K562 (cell line): ENCODE measurements around the gene BAIAP3. TPM values are rescaled to one million over a fixed set of nuclear protein-coding genes. Genes with fewer than 3 reads are reported as not detected.
A peak's percentile ranks its signal among the peaks of the same experiment; 100 is the strongest.

Experiments used
- ATAC-seq: fragments of 200-7000 bp; cut with Tn5 transposase; 3 replicates; pipeline ENCODE4 v1.9.1; 2020; ENCODE audit warnings: moderate library complexity
- BruUV-seq: library from RNA; stranded (reverse); fragments of 400-500 nt; replicated peaks from 2 replicates; lab custom pipeline; 2021; lab: Mats Ljungman, UMichigan
- CTCF ChIA-PET: fragments of 300-600 bp; formaldehyde crosslinking; extraction: SDS; loops from one replicate; lab custom pipeline; 2021; ENCODE audit warnings: low intra/inter-chr PET ratio; lab: Yijun Ruan, JAX
- POLR2A ChIA-PET: fragments of 300-600, 350-650 bp; sonication (Branson Sonifier 250); formaldehyde crosslinking; extraction: SDS; loops from one replicate; lab custom pipeline; 2021; ENCODE audit warnings: antibody characterized with exemption, inconsistent platforms; lab: Yijun Ruan, JAX
- DNase-seq, 4 experiments: peaks; one replicate each; pipeline versions ENCODE4 v3.0.0 to v3.0.0-alpha.2; 2011 to 2018; ENCODE audit warnings: low spot score in 3 of 4, mixed read lengths in 3 of 4; ENCODE audit errors: extremely low read depth in 1 of 4
- FAIRE-seq: peaks from 2 replicates; lab custom pipeline; 2011; peaks lifted over from hg19 to GRCh38; lab: Jason Lieb, UNC
- H2AFZ ChIP-seq: 2 replicates; pipeline ENCODE4 v1.6.0; 2011; ENCODE audit warnings: low read depth, low read length, control low read depth, inconsistent platforms
- H3K27ac ChIP-seq: fragments of 200-600 bp; 3 replicates; pipeline ENCODE4 v1.8.0; 2011; ENCODE audit warnings: low read depth, mild to moderate bottlenecking, control low read depth, inconsistent platforms, low read length, moderate library complexity, mixed read lengths; ENCODE audit errors: extremely low read depth
- H3K27me3 ChIP-seq, 2 experiments: fragments of 300-600 bp in 1 of 2; 2 replicates in 1 of 2; 3 replicates in 1 of 2; pipeline versions ENCODE4 v1.6.0 to v1.8.0; 2011; ENCODE audit warnings: inconsistent platforms in 2 of 2, low read length in 2 of 2, mild to moderate bottlenecking in 1 of 2, mixed read lengths in 1 of 2, moderate library complexity in 1 of 2; ENCODE audit not compliant: control insufficient read depth in 2 of 2, insufficient read depth in 2 of 2
- H3K36me3 ChIP-seq: fragments of 300-600 bp; 3 replicates; pipeline ENCODE4 v1.8.0; 2011; ENCODE audit warnings: mild to moderate bottlenecking, low read length, inconsistent platforms; ENCODE audit not compliant: control insufficient read depth, insufficient read depth
- H3K4me1 ChIP-seq, 2 experiments: fragments of 200-600 bp in 1 of 2; replicated peaks in 1 of 2; 2 replicates in 1 of 2; 3 replicates in 1 of 2; pipeline versions ENCODE4 v1.5.1 to v1.8.0; 2011; ENCODE audit warnings: inconsistent platforms in 2 of 2, low read length in 2 of 2, mild to moderate bottlenecking in 1 of 2, mixed read lengths in 1 of 2, moderate library complexity in 1 of 2; ENCODE audit not compliant: control insufficient read depth in 2 of 2, insufficient read depth in 2 of 2
- H3K4me2 ChIP-seq: 2 replicates; pipeline ENCODE4 v1.6.1; 2011; ENCODE audit warnings: low read length, control low read depth, inconsistent platforms, mixed read lengths; ENCODE audit not compliant: insufficient read depth
- H3K4me3 ChIP-seq: fragments of 200-600 bp; sonication (generic), shearing (Covaris generic); 2 replicates; pipeline ENCODE4 v1.5.1; 2016; ENCODE audit warnings: control low read depth, inconsistent platforms
- H3K79me2 ChIP-seq: fragments of 200-600 bp; 3 replicates; pipeline ENCODE4 v1.8.0; 2011; ENCODE audit warnings: low read length, inconsistent platforms; ENCODE audit not compliant: control insufficient read depth, insufficient read depth
- H3K9ac ChIP-seq, 2 experiments: 2 replicates each; pipeline versions ENCODE4 v1.6.0 to v1.6.1; 2011; ENCODE audit warnings: low read depth in 2 of 2, low read length in 2 of 2, control low read depth in 1 of 2, inconsistent platforms in 1 of 2, mild to moderate bottlenecking in 1 of 2, mixed read lengths in 1 of 2; ENCODE audit not compliant: insufficient read depth in 1 of 2
- H3K9me1 ChIP-seq: one replicate; pipeline ENCODE4 v1.6.0; 2011; ENCODE audit warnings: inconsistent platforms, mild to moderate bottlenecking, low read length, moderate library complexity; ENCODE audit not compliant: control insufficient read depth, insufficient read depth
- H3K9me3 ChIP-seq: replicated peaks from 2 replicates; pipeline ENCODE4 v1.5.1; 2011; ENCODE audit warnings: low read depth, low read length, inconsistent platforms; ENCODE audit not compliant: control insufficient read depth, insufficient read depth
- H4K20me1 ChIP-seq: replicated peaks from 2 replicates; pipeline ENCODE4 v1.6.1; 2011; ENCODE audit warnings: low read length, inconsistent platforms, mixed read lengths; ENCODE audit not compliant: control insufficient read depth, insufficient read depth
- HES1 ChIP-seq: fragments of 450-650 bp; IDR thresholded peaks from 2 replicates; pipeline ENCODE4 v1.6.1; 2016; ENCODE audit warnings: low read depth, mild to moderate bottlenecking, moderate library complexity
- HNRNPUL1 ChIP-seq: fragments of 200-400 bp; formaldehyde crosslinking; IDR thresholded peaks from 2 replicates; pipeline ENCODE4 v1.6.1; 2017; ENCODE audit warnings: low read length
- KLF1 ChIP-seq: fragments of 450-650 bp; IDR thresholded peaks from 2 replicates; pipeline ENCODE4 v1.6.1; 2016; ENCODE audit warnings: missing genetic modification characterization, missing compliant biosample characterization
- MCM3 ChIP-seq: fragments of 450-650 bp; IDR thresholded peaks from 2 replicates; pipeline ENCODE4 v1.6.1; 2016
- NCOR1 ChIP-seq: fragments of 450-650 bp; IDR thresholded peaks from 2 replicates; pipeline ENCODE4 v1.6.1; 2016; ENCODE audit warnings: mild to moderate bottlenecking, moderate library complexity
- NELFE ChIP-seq: IDR thresholded peaks from 2 replicates; pipeline ENCODE4 v1.6.1; 2011; ENCODE audit warnings: mild to moderate bottlenecking; ENCODE audit not compliant: insufficient read depth, insufficient read length
- OTX1 ChIP-seq: fragments of 450-650 bp; formaldehyde crosslinking; IDR thresholded peaks from 2 replicates; pipeline ENCODE4 v1.4.0; 2022; ENCODE audit warnings: mild to moderate bottlenecking
- PBX2 ChIP-seq, 2 experiments: IDR thresholded peaks in 1 of 2; conservative IDR thresholded peaks in 1 of 2; 2 replicates each; pipeline ENCODE4 v1.6.1; 2016; ENCODE audit warnings: low read depth in 2 of 2, mild to moderate bottlenecking in 1 of 2, missing compliant biosample characterization in 1 of 2, missing genetic modification characterization in 1 of 2, moderate library complexity in 1 of 2
- SMAD2 ChIP-seq: fragments of 150-350 bp; IDR thresholded peaks from 2 replicates; pipeline ENCODE4 v1.6.1; 2014; ENCODE audit warnings: low read depth, mild to moderate bottlenecking, low read length
- TAF1 ChIP-seq: IDR thresholded peaks from 2 replicates; pipeline ENCODE4 v1.6.1; 2011; ENCODE audit warnings: mild to moderate bottlenecking, low read length, moderate library complexity; ENCODE audit not compliant: insufficient read depth, control insufficient read depth, severe bottlenecking; ENCODE audit errors: extremely low read depth
- TEAD1 ChIP-seq, 2 experiments: fragments of 450-650 bp in 1 of 2; sonication (generic) in 1 of 2; formaldehyde crosslinking; IDR thresholded peaks; 2 replicates each; pipeline versions ENCODE4 v1.4.0 to v1.8.0; 2020 to 2022; ENCODE audit warnings: mild to moderate bottlenecking in 2 of 2, missing genetic modification reagents in 1 of 2
- TFAP4 ChIP-seq: sonication (generic); formaldehyde crosslinking; IDR thresholded peaks from 2 replicates; pipeline ENCODE4 v1.8.0; 2022; ENCODE audit warnings: missing genetic modification reagents, mild to moderate bottlenecking, moderate library complexity, borderline replicate concordance
- ZBTB26 ChIP-seq: fragments of 450-650 bp; formaldehyde crosslinking; IDR thresholded peaks from 2 replicates; pipeline ENCODE4 v1.4.0; 2022; ENCODE audit warnings: missing genetic modification characterization
- ZNF696 ChIP-seq: fragments of 250-450 bp; sonication (Bioruptor Pico); conservative IDR thresholded peaks from 2 replicates; pipeline ENCODE4 v1.4.0; 2020; ENCODE audit warnings: mild to moderate bottlenecking, moderate library complexity
- WGBS: fragments of 100-300 bp; shearing (Covaris generic); methylation state at CpG from one replicate; pipeline ENCODE4 v1.1.6; 2016; ENCODE audit warnings: low coverage, mixed read lengths; ENCODE audit not compliant: insufficient coverage; ENCODE audit errors: missing lambda C conversion rate; 5-methylcytosine and 5-hydroxymethylcytosine counted together
- in situ Hi-C: fragments of 300-500 bp; cut with MboI; formaldehyde crosslinking; loops from 4 replicates; pipeline ENCODE4 v1.15.0; 2018; ENCODE audit warnings: inconsistent platforms, mixed read lengths
- intact Hi-C: fragments of 100-400 bp; cut with micrococcal nuclease; formaldehyde crosslinking; loops from 2 replicates; pipeline ENCODE4 v1.14.2; 2022
- polyA plus RNA-seq, 8 experiments: library from polyadenylated mRNA; depleted of rRNA in 4 of 8; stranded (reverse) in 5 of 8; unstranded in 3 of 8; fragments of >200 nt; fragmentation: Nextera tagmentation in 2 of 8; fragmentation: Illumina TruSeq in 1 of 8; extraction: Ambion mirVana in 2 of 8; extraction: Trizol in 1 of 8; gene quantifications; 2 replicates each; pipeline versions ENCODE4 v1.2.1 to v1.2.3, GENCODE V29; 2011 to 2014; ENCODE audit warnings: inconsistent platforms in 1 of 8, missing spikeins in 1 of 8
- total RNA-seq, 7 experiments: library from RNA; depleted of rRNA in 6 of 7; stranded (reverse); fragments of >200 nt in 6 of 7; fragmentation: Illumina TruSeq in 2 of 7; extraction: Trizol in 2 of 7; gene quantifications; 2 replicates each; pipeline versions ENCODE4 v1.2.1 to v1.2.3, GENCODE V29; 2011 to 2021; ENCODE audit warnings: low replicate concordance in 1 of 7

Gene BAIAP3
- total and polyA plus RNA-seq, 9 of the 15 experiments (the other 6 are each of a cell fraction or from before 2014, with no cell fraction given): 0.03 to 4.5 (median 0.57) TPM; not detected in 1

- TF ChIP-seq TFAP4 (CRISPR knock-in tag): peak; percentile 40; the same call in 1 of the 2 replicates
These were observed 46.0 kb downstream of the BAIAP3 start (continued) for GRCh38 chr16:1379304-1380076.

- no peaks in the 10 kb centered on the region for H3K9me3 ChIP-seq
- ATAC-seq (no peak), FAIRE-seq (peak; percentile 65), DNase-seq (no peak)
- no peaks in the 10 kb centered on the region for H3K27me3 ChIP-seq
- CTCF ChIA-PET: no interaction called here
- peaks cover 8% of the 10 kb centered on the region; the same call in 1 of the 2 replicates for H4K20me1 ChIP-seq
- peaks cover 19 to 66% of the 10 kb centered on the region in 2 experiments; a peak in 4 of 5 replicates for H3K4me1 ChIP-seq
- H3K27ac ChIP-seq: 0 out of 3 replicates have a peak overlapping the region, but pooled peaks have one; percentile 100
- peaks cover 5% of the 10 kb centered on the region for H3K9me1 ChIP-seq
- peak overlapping the region; percentile 76 for H3K4me3 ChIP-seq
- in situ Hi-C loops (no loop called here), intact Hi-C loops (no loop called here)
- H3K36me3 ChIP-seq: peaks cover 7% of the 10 kb centered on the region; the same call in 2 of the 3 replicates
- H3K79me2 ChIP-seq: peaks cover 33% of the 10 kb centered on the region
- no TSS peak for BruUV-seq
- peak overlapping the region; percentile 69 for H2AFZ ChIP-seq
- 70% methylated on average over 10 of the region's 10 CpGs for WGBS
- peak overlapping the region; percentile 74 for H3K4me2 ChIP-seq
- peak overlapping the region; percentile 37 to 86; a peak in 3 of 4 replicates for H3K9ac ChIP-seq
- POLR2A ChIA-PET: interaction anchor here (0.7 to 4.2 kb wide), 12 partner anchors 10 to 775 kb away, joined by 3 to 73 read pairs (median 5); partner anchors contain the start of genes TRAF7 and UQCC4
- TF ChIP-seq HES1 (no peak), OTX1 (no peak), KLF1 (tag) (no peak), SMAD2 (no peak), ZBTB26 (CRISPR knock-in tag) (no peak), NELFE (no peak), ZNF696 (CRISPR knock-in tag) (no peak), PBX2 (CRISPR knock-in tag; IDR thresholded peaks at IDR 0.05; ENCODE audit: low read depth) (no peak), PBX2 (tag; conservative IDR thresholded peaks at IDR 0.05; ENCODE audit: low read depth) (no peak), MCM3 (no peak), TEAD1 (CRISPR knock-in tag; IDR thresholded peaks at IDR 0.05) (no peak), TAF1 (no peak), HNRNPUL1 (no peak), NCOR1 (no peak)
These were observed 46.8 kb downstream of the BAIAP3 start for GRCh38 chr16:1380195-1380594.
